MM.1S (cell line): ENCODE results near the gene TLCD1.

Source experiments
- EZH2 ChIP-seq: fragments of 300-600 bp; sonication (generic); optimal IDR thresholded peaks from 2 replicates; pipeline ENCODE3; 2017; ENCODE audit warnings: low read depth, mild to moderate bottlenecking, antibody characterized with exemption, low read length, mixed read lengths
- TF ChIP-seq, protein P1 (sequence below): fragments of 300-600 bp; sonication (generic); IDR thresholded peaks from 2 replicates; pipeline ENCODE4 v1.5.1; 2016; ENCODE audit warnings: antibody characterized with exemption, low read length, mixed read lengths

GRCh38 chr17:28716740-28717577 is 9.1 kb downstream of the TLCD1 start:
- TF ChIP-seq, protein P1, sequence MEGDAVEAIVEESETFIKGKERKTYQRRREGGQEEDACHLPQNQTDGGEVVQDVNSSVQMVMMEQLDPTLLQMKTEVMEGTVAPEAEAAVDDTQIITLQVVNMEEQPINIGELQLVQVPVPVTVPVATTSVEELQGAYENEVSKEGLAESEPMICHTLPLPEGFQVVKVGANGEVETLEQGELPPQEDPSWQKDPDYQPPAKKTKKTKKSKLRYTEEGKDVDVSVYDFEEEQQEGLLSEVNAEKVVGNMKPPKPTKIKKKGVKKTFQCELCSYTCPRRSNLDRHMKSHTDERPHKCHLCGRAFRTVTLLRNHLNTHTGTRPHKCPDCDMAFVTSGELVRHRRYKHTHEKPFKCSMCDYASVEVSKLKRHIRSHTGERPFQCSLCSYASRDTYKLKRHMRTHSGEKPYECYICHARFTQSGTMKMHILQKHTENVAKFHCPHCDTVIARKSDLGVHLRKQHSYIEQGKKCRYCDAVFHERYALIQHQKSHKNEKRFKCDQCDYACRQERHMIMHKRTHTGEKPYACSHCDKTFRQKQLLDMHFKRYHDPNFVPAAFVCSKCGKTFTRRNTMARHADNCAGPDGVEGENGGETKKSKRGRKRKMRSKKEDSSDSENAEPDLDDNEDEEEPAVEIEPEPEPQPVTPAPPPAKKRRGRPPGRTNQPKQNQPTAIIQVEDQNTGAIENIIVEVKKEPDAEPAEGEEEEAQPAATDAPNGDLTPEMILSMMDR, result no peak
- TF ChIP-seq EZH2, result no peak
